Measurements from ENCODE around the gene RSAD1.

RSAD1 gene

GRCh38 chr17:50444841-50445715 lies 33.6 kb upstream of the RSAD1 start:
- no peak for TF ChIP-seq EZH2 (optimal IDR thresholded peaks at IDR 0.05; ENCODE audit: low read depth, low read length)
- TF ChIP-seq EZH2phosphoT487 (IDR thresholded peaks at IDR 0.05; ENCODE audit: low read length) = no peak
- no peak for TF ChIP-seq CTCF (IDR thresholded peaks at IDR 0.05; ENCODE audit: low read length)
- no peaks in the 10 kb centered on the region for H3K9me3 ChIP-seq (replicated peaks; ENCODE audit: insufficient read depth, low read length)
- H3K9ac ChIP-seq (ENCODE audit: low read length) = no peak overlapping the region
- no peak overlapping the region for H2AFZ ChIP-seq (ENCODE audit: low read length)
- no peak overlapping the region for H3K4me2 ChIP-seq (ENCODE audit: low read depth, low read length)
- no peaks in the 10 kb centered on the region for H3K4me1 ChIP-seq (ENCODE audit: low read length)
- H4K20me1 ChIP-seq (ENCODE audit: insufficient read depth, low read length) = no peaks in the 10 kb centered on the region
- H3K79me2 ChIP-seq (ENCODE audit: low read length) = no peaks in the 10 kb centered on the region
- no peak overlapping the region for H3K27ac ChIP-seq (ENCODE audit: low read length)
- H3F3A ChIP-seq (ENCODE audit: insufficient read depth, low read length) = no peaks in the 10 kb centered on the region
- H3K4me3 ChIP-seq (ENCODE audit: low read length) = no peak overlapping the region
- no peaks in the 10 kb centered on the region for H3K36me3 ChIP-seq (replicated peaks; ENCODE audit: insufficient read depth, low read length)
- no peak for DNase-seq
- no peaks in the 10 kb centered on the region for H3K9me2 ChIP-seq (replicated peaks; ENCODE audit: insufficient read depth, low read length)
- no peaks in the 10 kb centered on the region for H3K27me3 ChIP-seq (replicated peaks; ENCODE audit: insufficient read depth, low read length)

- Histone ChIP-seq H4K20me1 (ENCODE audit: insufficient read depth, low read length) (no peaks in the 10 kb centered on the region), H3K79me2 (ENCODE audit: low read length) (no peaks in the 10 kb centered on the region), H3K9ac (ENCODE audit: low read length) (no peak overlapping the region), H3K27me3 (replicated peaks; ENCODE audit: insufficient read depth, low read length) (no peaks in the 10 kb centered on the region), H2AFZ (ENCODE audit: low read length) (no peak overlapping the region), H3K36me3 (replicated peaks; ENCODE audit: insufficient read depth, low read length) (no peaks in the 10 kb centered on the region), H3K27ac (ENCODE audit: low read length) (no peak overlapping the region), H3F3A (ENCODE audit: insufficient read depth, low read length) (no peaks in the 10 kb centered on the region), H3K4me2 (ENCODE audit: low read depth, low read length) (no peak overlapping the region), H3K4me3 (ENCODE audit: low read length) (no peak overlapping the region), H3K9me2 (replicated peaks; ENCODE audit: insufficient read depth, low read length) (no peaks in the 10 kb centered on the region), H3K9me3 (replicated peaks; ENCODE audit: insufficient read depth, low read length) (no peaks in the 10 kb centered on the region), H3K4me1 (ENCODE audit: low read length) (no peaks in the 10 kb centered on the region)
- no peak for DNase-seq
- TF ChIP-seq EZH2phosphoT487 (IDR thresholded peaks at IDR 0.05; ENCODE audit: low read length) (no peak), CTCF (IDR thresholded peaks at IDR 0.05; ENCODE audit: low read length) (no peak), EZH2 (optimal IDR thresholded peaks at IDR 0.05; ENCODE audit: low read depth, low read length) (no peak)
These were observed 32.8 kb upstream of the RSAD1 start for GRCh38 chr17:50445730-50446325.

- Histone ChIP-seq H4K20me1 (ENCODE audit: insufficient read depth, low read length) (no peaks in the 10 kb centered on the region), H3K9ac (ENCODE audit: low read length) (no peak overlapping the region), H2AFZ (ENCODE audit: low read length) (no peak overlapping the region), H3K4me3 (ENCODE audit: low read length) (no peak overlapping the region), H3K36me3 (replicated peaks; ENCODE audit: insufficient read depth, low read length) (no peaks in the 10 kb centered on the region), H3K27me3 (replicated peaks; ENCODE audit: insufficient read depth, low read length) (no peaks in the 10 kb centered on the region), H3K9me2 (replicated peaks; ENCODE audit: insufficient read depth, low read length) (no peaks in the 10 kb centered on the region), H3F3A (ENCODE audit: insufficient read depth, low read length) (no peaks in the 10 kb centered on the region), H3K79me2 (ENCODE audit: low read length) (no peaks in the 10 kb centered on the region), H3K4me1 (ENCODE audit: low read length) (no peaks in the 10 kb centered on the region), H3K9me3 (replicated peaks; ENCODE audit: insufficient read depth, low read length) (no peaks in the 10 kb centered on the region), H3K27ac (ENCODE audit: low read length) (no peak overlapping the region), H3K4me2 (ENCODE audit: low read depth, low read length) (no peak overlapping the region)
- TF ChIP-seq CTCF (IDR thresholded peaks at IDR 0.05; ENCODE audit: low read length) (no peak), EZH2 (optimal IDR thresholded peaks at IDR 0.05; ENCODE audit: low read depth, low read length) (no peak), EZH2phosphoT487 (IDR thresholded peaks at IDR 0.05; ENCODE audit: low read length) (no peak)
- no peak for DNase-seq
These were observed 30.6 kb upstream of the RSAD1 start for GRCh38 chr17:50447870-50448595.
